ENCODE measurements around the gene TMEM232.
"Not testable (repeated sequence)": the region's sequence is repeated elsewhere in the genome, so short reads cannot be mapped to it uniquely, and the experiment has no call there.

- not testable (repeated sequence) for TF ChIP-seq CTCF (IDR thresholded peaks at IDR 0.05); POLR2A (IDR thresholded peaks at IDR 0.05; ENCODE audit: low read depth); EP300 (IDR thresholded peaks at IDR 0.05); POLR2AphosphoS5 (IDR thresholded peaks at IDR 0.05)
Observed at GRCh38 chr5:110676554-110676953, 49.9 kb downstream of the TMEM232 start.
